ENCODE measurements around the gene ZNF618. TPM values are rescaled to one million over a fixed set of nuclear protein-coding genes. Genes with fewer than 3 reads are reported as not detected.

The ZNF618 gene
- total RNA-seq, 1 experiment from 2014 or later = 1.8 TPM

- intact Hi-C loops (cut with micrococcal nuclease; ENCODE audit: unreplicated experiment) = no loop called here
- no peak for ATAC-seq
- in situ Hi-C loops (cut with HindIII; ENCODE audit: low pct_unique_long_range_greater_than_20kb, low sequenced_read_pairs) = no loop called here
- Histone ChIP-seq H3K27me3 (ENCODE audit: control insufficient read depth, insufficient read depth, low read length) (no peaks in the 10 kb centered on the region), H3K4me1 (ENCODE audit: control insufficient read depth, insufficient read depth, low read length) (no peaks in the 10 kb centered on the region), H3K36me3 (ENCODE audit: control insufficient read depth, insufficient read depth, low read length) (no peaks in the 10 kb centered on the region), H3K4me3 (ENCODE audit: low read depth in 2 of 2, low read length in 2 of 2) (no peak overlapping the region), H3K27ac (ENCODE audit: low read length) (no peak overlapping the region), H3K9me3 (ENCODE audit: control insufficient read depth, insufficient read depth, low read depth, low read length) (no peaks in the 10 kb centered on the region)
- ChIA-PET POLR2A (no interaction called here), CTCF (no interaction called here)
- DNase-seq (ENCODE audit: low read depth, low spot score) = no peak
- no peak for TF ChIP-seq SIN3A (IDR thresholded peaks at IDR 0.05; ENCODE audit: borderline replicate concordance, insufficient read depth, low read depth, low read length)
- no peak for TF ChIP-seq REST (IDR thresholded peaks at IDR 0.05; ENCODE audit: insufficient read depth in 1 of 2, low read depth in 2 of 2, low read length in 1 of 2)
- TF ChIP-seq POLR2AphosphoS5 (IDR thresholded peaks at IDR 0.05; ENCODE audit: low read depth, low read length) = no peak
- no peak for TF ChIP-seq TCF7L2 (IDR thresholded peaks at IDR 0.05; ENCODE audit: low read depth, low read length)
- no TSS peak for BruUV-seq (replicated peaks)
Observed at GRCh38 chr9:114002986-114003350, 126.9 kb downstream of the ZNF618 start.

GRCh38 chr9:114003351-114003750, 127.2 kb downstream of the ZNF618 start:
- H3K36me3 ChIP-seq (ENCODE audit: control insufficient read depth, insufficient read depth, low read length) = no peaks in the 10 kb centered on the region
- no peak for ATAC-seq
- in situ Hi-C loops (cut with HindIII; ENCODE audit: low pct_unique_long_range_greater_than_20kb, low sequenced_read_pairs) = no loop called here
- no TSS peak for BruUV-seq (replicated peaks)
- no peaks in the 10 kb centered on the region for H3K4me1 ChIP-seq (ENCODE audit: control insufficient read depth, insufficient read depth, low read length)
- POLR2A ChIA-PET = no interaction called here
- CTCF ChIA-PET = no interaction called here
- TF ChIP-seq POLR2AphosphoS5 (IDR thresholded peaks at IDR 0.05; ENCODE audit: low read depth, low read length) (no peak), CTCF (IDR thresholded peaks at IDR 0.05) (no peak), REST (IDR thresholded peaks at IDR 0.05; ENCODE audit: insufficient read depth in 1 of 2, low read depth in 2 of 2, low read length in 1 of 2) (no peak), SIN3A (IDR thresholded peaks at IDR 0.05; ENCODE audit: borderline replicate concordance, insufficient read depth, low read depth, low read length) (no peak), TCF7L2 (IDR thresholded peaks at IDR 0.05; ENCODE audit: low read depth, low read length) (no peak)
- intact Hi-C loops (cut with micrococcal nuclease; ENCODE audit: unreplicated experiment) = no loop called here
- H3K27ac ChIP-seq (ENCODE audit: low read length) = no peak overlapping the region
- H3K4me3 ChIP-seq (ENCODE audit: low read depth in 2 of 2, low read length in 2 of 2) = no peak overlapping the region
- DNase-seq (ENCODE audit: low read depth, low spot score) = no peak
- no peaks in the 10 kb centered on the region for H3K9me3 ChIP-seq (ENCODE audit: control insufficient read depth, insufficient read depth, low read depth, low read length)
- H3K27me3 ChIP-seq (ENCODE audit: control insufficient read depth, insufficient read depth, low read length) = no peaks in the 10 kb centered on the region

Data from Panc1 (cell line).